NT2/D1 (cell line): ENCODE results near the gene OTULIN.

Experiments
- DNase-seq: peaks from one replicate; pipeline ENCODE4 v3.0.0-alpha.2; 2011; ENCODE audit warnings: low read depth, low spot score
- H3K27me3 ChIP-seq: 2 replicates; pipeline ENCODE4 v1.6.0; 2011; ENCODE audit warnings: mild to moderate bottlenecking; ENCODE audit not compliant: insufficient read length, insufficient read depth
- H3K36me3 ChIP-seq: 2 replicates; pipeline ENCODE4 v1.6.1; 2011; ENCODE audit warnings: mild to moderate bottlenecking, low read length, mixed read lengths; ENCODE audit not compliant: insufficient read depth, insufficient read length
- H3K4me1 ChIP-seq: 2 replicates; pipeline ENCODE4 v1.5.1; 2011; ENCODE audit not compliant: insufficient read depth, insufficient read length
- H3K4me3 ChIP-seq: 2 replicates; pipeline ENCODE4 v1.5.1; 2011; ENCODE audit warnings: low read depth; ENCODE audit not compliant: insufficient read length
- H3K9ac ChIP-seq: 2 replicates; pipeline ENCODE4 v1.6.0; 2011; ENCODE audit warnings: low read depth; ENCODE audit not compliant: insufficient read length
- H3K9me3 ChIP-seq: 2 replicates; pipeline ENCODE4 v1.5.1; 2011; ENCODE audit warnings: mild to moderate bottlenecking, low read length; ENCODE audit not compliant: insufficient read depth
- SUZ12 ChIP-seq: IDR thresholded peaks from 2 replicates; pipeline ENCODE4 v1.6.1; 2011; ENCODE audit not compliant: insufficient read length, insufficient read depth; ENCODE audit errors: extremely low read depth
- YY1 ChIP-seq: IDR thresholded peaks from 2 replicates; pipeline ENCODE4 v1.6.1; 2011; ENCODE audit not compliant: insufficient read length, insufficient read depth
- ZNF274 ChIP-seq: IDR thresholded peaks from 2 replicates; pipeline ENCODE4 v1.6.1; 2011; ENCODE audit warnings: mild to moderate bottlenecking, low read depth, low read length

The OTULIN gene

DNA sequence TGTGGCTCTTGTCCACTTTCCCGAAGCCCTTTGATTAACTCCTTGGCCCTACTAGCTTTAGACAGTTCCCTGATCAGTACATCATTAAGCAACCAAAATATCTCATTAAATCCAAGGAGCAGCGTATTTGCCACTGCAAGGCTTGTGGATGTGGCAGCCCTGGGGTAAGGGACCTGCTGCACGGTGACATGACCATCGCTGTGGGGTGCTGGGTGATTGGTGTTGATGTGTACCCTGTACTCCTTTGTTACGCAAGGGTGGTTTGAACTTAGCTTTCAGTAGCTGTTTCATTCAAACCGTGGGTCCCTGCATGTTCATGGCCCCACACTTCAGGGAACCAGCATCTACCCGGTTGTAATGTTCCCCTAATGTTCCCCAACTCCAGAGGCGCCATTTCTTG is 41.0 kb downstream of the OTULIN start:
- TF ChIP-seq YY1 = no peak
- no peak for TF ChIP-seq SUZ12
- no peak for TF ChIP-seq ZNF274
- no peaks in the 10 kb centered on the region for H3K27me3 ChIP-seq
- H3K9me3 ChIP-seq = no peaks in the 10 kb centered on the region
- H3K4me1 ChIP-seq = peaks cover 3% of the 10 kb centered on the region
- DNase-seq = no peak
- no peak overlapping the region for H3K9ac ChIP-seq
- H3K36me3 ChIP-seq = peaks cover 47% of the 10 kb centered on the region
- no peak overlapping the region for H3K4me3 ChIP-seq

DNA sequence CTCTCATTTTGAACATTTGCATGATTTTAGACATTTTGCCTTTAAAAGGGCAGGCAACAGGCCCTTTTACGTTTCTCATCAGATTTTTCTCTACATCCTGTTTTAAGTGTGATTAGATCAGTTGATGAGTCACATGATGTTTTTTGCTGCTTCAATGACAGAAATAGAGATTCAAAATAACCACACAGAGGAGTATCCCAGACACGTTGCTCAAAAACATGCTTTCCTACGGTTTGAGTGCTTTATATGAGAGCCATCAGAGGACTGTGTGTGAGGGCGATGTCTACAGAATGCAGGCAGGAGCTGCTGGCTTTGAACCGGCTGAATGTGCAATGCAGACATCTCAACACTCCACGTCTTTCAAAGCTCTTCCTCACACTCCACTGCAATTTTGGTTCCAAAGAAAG is 42.1 kb downstream of the OTULIN start:
- H3K9ac ChIP-seq = no peak overlapping the region
- H3K9me3 ChIP-seq = no peaks in the 10 kb centered on the region
- H3K27me3 ChIP-seq = no peaks in the 10 kb centered on the region
- no peak for TF ChIP-seq SUZ12
- no peak for TF ChIP-seq ZNF274
- TF ChIP-seq YY1 = no peak
- peaks cover 3% of the 10 kb centered on the region for H3K4me1 ChIP-seq
- H3K36me3 ChIP-seq = peaks cover 54% of the 10 kb centered on the region
- no peak for DNase-seq
- H3K4me3 ChIP-seq = no peak overlapping the region

- DNase-seq = no peak
- no peak overlapping the region for H3K9ac ChIP-seq
- peaks cover 60% of the 10 kb centered on the region for H3K36me3 ChIP-seq
- TF ChIP-seq SUZ12 = no peak
- H3K27me3 ChIP-seq = no peaks in the 10 kb centered on the region
- 0 out of 2 replicates have a peak, but pooled peaks cover 4% of the 10 kb centered on the region for H3K9me3 ChIP-seq
- no peak overlapping the region for H3K4me3 ChIP-seq
- H3K4me1 ChIP-seq = peaks cover 3% of the 10 kb centered on the region
These were observed 43.4 kb downstream of the OTULIN start for GRCh38 chr5:14707811-14708390.

DNA sequence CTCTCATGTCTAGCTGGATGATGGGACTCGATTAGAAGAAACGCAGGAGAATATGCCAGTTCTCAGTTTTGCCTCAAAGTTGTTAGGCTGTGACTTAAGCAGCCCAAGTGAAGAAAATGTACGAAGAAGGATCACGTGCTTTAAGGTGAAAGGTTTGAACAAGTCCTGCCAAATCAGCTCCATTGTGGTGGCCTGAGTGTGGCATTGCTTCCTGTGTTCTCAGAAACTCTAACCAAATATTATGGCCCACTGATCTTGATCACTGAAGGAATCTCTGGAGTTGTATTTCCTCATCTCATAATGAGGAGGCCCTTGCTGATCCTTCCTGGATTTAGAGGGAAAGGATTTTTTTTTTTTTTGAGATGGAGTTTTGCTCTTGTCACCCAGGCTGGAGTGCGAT is 44.0 kb downstream of the OTULIN start:
- DNase-seq = no peak
- Histone ChIP-seq H3K36me3 (peaks cover 65% of the 10 kb centered on the region), H3K9ac (no peak overlapping the region), H3K4me1 (no peaks in the 10 kb centered on the region), H3K4me3 (no peak overlapping the region), H3K9me3 (0 out of 2 replicates have a peak, but pooled peaks cover 4% of the 10 kb centered on the region), H3K27me3 (no peaks in the 10 kb centered on the region)
- TF ChIP-seq ZNF274 = no peak

GRCh38 chr5:14710313-14710994 is 45.9 kb downstream of the OTULIN start:
- Histone ChIP-seq H3K9ac (no peak overlapping the region), H3K27me3 (no peaks in the 10 kb centered on the region), H3K36me3 (peaks cover 62% of the 10 kb centered on the region), H3K4me3 (no peak overlapping the region), H3K4me1 (no peaks in the 10 kb centered on the region), H3K9me3 (0 out of 2 replicates have a peak, but pooled peaks cover 4% of the 10 kb centered on the region)
- DNase-seq = no peak
- TF ChIP-seq ZNF274 (no peak), YY1 (no peak), SUZ12 (no peak)

GRCh38 chr5:14712131-14712530 is 47.6 kb downstream of the OTULIN start:
- Histone ChIP-seq H3K9ac (no peak overlapping the region), H3K27me3 (no peaks in the 10 kb centered on the region), H3K4me3 (no peak overlapping the region), H3K36me3 (peaks cover 54% of the 10 kb centered on the region), H3K4me1 (no peaks in the 10 kb centered on the region), H3K9me3 (0 out of 2 replicates have a peak, but pooled peaks cover 4% of the 10 kb centered on the region)
- no peak for DNase-seq
- TF ChIP-seq ZNF274 (no peak), YY1 (no peak), SUZ12 (no peak)

- Histone ChIP-seq H3K9ac (no peak overlapping the region), H3K4me3 (no peak overlapping the region), H3K27me3 (no peaks in the 10 kb centered on the region), H3K4me1 (no peaks in the 10 kb centered on the region), H3K9me3 (0 out of 2 replicates have a peak, but pooled peaks cover 4% of the 10 kb centered on the region), H3K36me3 (peaks cover 53% of the 10 kb centered on the region)
- DNase-seq = no peak
- TF ChIP-seq ZNF274 (no peak), SUZ12 (no peak), YY1 (no peak)
These were observed 48.1 kb downstream of the OTULIN start for GRCh38 chr5:14712666-14713065.
